Uterus (tissue), 2 donors: ENCODE results near the gene TDRD1.

Source experiments
- CTCF ChIP-seq, 4 experiments: fragments of 200-600 bp in 2 of 4; fragments of 450-650 bp in 2 of 4; sonication (generic) in 2 of 4; IDR thresholded peaks; one replicate each; pipeline ENCODE4 v1.5.1; 2016 to 2019; ENCODE audit warnings: antibody characterized with exemption in 4 of 4, mild to moderate bottlenecking in 2 of 4, moderate library complexity in 1 of 4
- POLR2A ChIP-seq, 2 donors: fragments of 450-650 bp; IDR thresholded peaks; one replicate each; pipeline ENCODE4 v1.6.1; 2016; ENCODE audit warnings: antibody characterized with exemption in 2 of 2, mild to moderate bottlenecking in 1 of 2, moderate library complexity in 1 of 2

- TF ChIP-seq CTCF (IDR thresholded peaks at IDR 0.05), result no peak
- no peak for TF ChIP-seq POLR2A (IDR thresholded peaks at IDR 0.05)
Observed at GRCh38 chr10:114180937-114181336, 1.8 kb downstream of the TDRD1 start.
